BLaER1 (cell line): ENCODE data around the gene IGLL1.
"Not testable (repeated sequence)": the region's sequence is repeated elsewhere in the genome, so short reads cannot be mapped to it uniquely, and the experiment has no call there.

ENCODE experiments used
- H3K27ac ChIP-seq: shearing (Covaris generic); formaldehyde crosslinking; 2 replicates; pipeline ENCODE4 v1.8.1; 2022
- H3K27me3 ChIP-seq: shearing (Covaris generic); formaldehyde crosslinking; 2 replicates; pipeline ENCODE4 v1.8.1; 2022
- H3K36me3 ChIP-seq: shearing (Covaris generic); formaldehyde crosslinking; 2 replicates; pipeline ENCODE4 v1.8.1; 2022
- H3K4me1 ChIP-seq: shearing (Covaris generic); formaldehyde crosslinking; 2 replicates; pipeline ENCODE4 v1.8.1; 2022
- H3K4me2 ChIP-seq: shearing (Covaris generic); formaldehyde crosslinking; 2 replicates; pipeline ENCODE4 v1.8.1; 2022
- H3K4me3 ChIP-seq: shearing (Covaris generic); formaldehyde crosslinking; 2 replicates; pipeline ENCODE4 v1.8.1; 2022
- H3K9ac ChIP-seq: shearing (Covaris generic); formaldehyde crosslinking; 2 replicates; pipeline ENCODE4 v1.8.1; 2022
- H3K9me3 ChIP-seq: shearing (Covaris generic); formaldehyde crosslinking; 2 replicates; pipeline ENCODE4 v1.8.1; 2022
- H4K20me1 ChIP-seq: shearing (Covaris generic); formaldehyde crosslinking; 2 replicates; pipeline ENCODE4 v1.8.1; 2022
- Cebpa-rat ChIP-seq: shearing (Covaris generic); IDR thresholded peaks from 2 replicates; pipeline ENCODE4 v1.8.1; 2022

The IGLL1 gene

DNA sequence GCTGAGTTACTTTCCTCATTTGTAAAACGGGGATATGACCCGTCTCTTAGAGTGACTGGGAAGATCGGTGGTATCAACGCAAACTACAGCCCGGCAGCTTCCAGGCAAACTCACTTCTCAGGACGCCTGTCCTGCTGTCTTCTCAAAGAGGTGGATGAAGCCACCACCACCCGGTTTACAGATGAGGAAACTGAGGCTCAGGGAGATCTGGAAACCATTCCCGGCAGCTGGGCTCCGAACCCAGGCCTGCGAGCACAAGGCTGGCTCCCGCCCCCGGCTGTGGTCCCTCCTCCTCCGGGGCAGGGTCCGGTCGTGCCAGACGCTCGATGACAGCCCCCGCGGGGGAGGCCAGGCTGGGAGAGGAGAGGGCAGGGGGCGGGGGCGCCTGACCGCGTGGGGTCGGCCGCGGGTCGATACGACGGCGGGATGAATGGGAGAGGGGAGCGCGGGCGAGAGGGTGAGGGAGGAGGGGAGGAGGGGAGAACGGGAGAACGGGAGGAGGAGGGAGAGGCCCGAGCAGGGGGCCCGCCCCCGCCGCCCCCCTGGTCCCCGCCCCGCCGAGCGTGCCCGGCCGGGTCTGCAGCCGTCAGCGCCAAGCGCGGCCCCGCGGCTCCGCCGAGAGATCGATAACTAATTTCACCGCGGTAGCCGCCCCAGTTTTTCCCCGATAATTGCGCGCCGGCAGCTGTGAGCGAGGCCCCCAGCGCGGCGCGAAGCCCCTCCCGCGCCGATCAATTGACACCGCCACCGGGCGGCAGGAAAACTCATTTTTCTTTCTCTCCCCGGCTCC, 14.0 kb downstream of the IGLL1 start:
- H3K4me3 ChIP-seq, result peak overlapping the region; percentile 74
- H3K4me1 ChIP-seq, result peaks cover 74% of the 10 kb centered on the region
- peak overlapping the region; percentile 97 for H3K4me2 ChIP-seq
- H4K20me1 ChIP-seq, result no peaks in the 10 kb centered on the region
- H3K27ac ChIP-seq, result peak overlapping the region; percentile 89
- H3K9me3 ChIP-seq, result no peaks in the 10 kb centered on the region
- H3K27me3 ChIP-seq, result no peaks in the 10 kb centered on the region
- TF ChIP-seq Cebpa-rat, result no peak
- peak overlapping the region; percentile 87 for H3K9ac ChIP-seq
- H3K36me3 ChIP-seq, result peaks cover 5% of the 10 kb centered on the region

DNA sequence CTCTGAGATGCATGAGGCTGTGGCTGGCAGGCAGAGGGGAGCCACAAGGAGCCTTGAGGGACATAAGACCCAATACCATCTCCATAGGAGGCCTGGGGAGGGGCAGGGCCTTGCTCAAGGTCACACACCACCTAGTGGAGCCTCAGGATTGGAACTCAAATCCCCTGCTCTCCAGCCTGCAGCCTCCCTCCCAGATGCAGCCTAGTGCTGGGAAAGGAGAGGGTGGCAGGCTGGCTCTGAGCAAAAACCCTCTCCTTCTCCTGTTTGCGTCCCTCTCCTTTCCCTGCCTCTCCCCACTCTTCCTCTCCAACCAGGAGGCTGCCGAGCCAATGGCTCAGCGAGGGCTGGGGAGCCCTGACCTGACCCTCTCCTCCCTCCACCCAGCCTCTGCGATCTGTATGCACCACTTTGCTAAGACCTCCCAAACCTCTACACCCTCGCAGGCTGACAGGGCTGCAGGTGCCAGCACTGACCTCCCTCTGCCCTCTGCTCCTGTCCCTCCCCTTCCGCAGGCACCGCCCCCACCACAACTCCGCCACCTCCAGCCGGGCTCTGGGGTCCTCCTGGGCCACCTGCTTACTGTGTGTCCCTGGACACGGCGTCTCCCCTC, 14.7 kb downstream of the IGLL1 start:
- H3K27ac ChIP-seq, result peak overlapping the region; percentile 89

DNA sequence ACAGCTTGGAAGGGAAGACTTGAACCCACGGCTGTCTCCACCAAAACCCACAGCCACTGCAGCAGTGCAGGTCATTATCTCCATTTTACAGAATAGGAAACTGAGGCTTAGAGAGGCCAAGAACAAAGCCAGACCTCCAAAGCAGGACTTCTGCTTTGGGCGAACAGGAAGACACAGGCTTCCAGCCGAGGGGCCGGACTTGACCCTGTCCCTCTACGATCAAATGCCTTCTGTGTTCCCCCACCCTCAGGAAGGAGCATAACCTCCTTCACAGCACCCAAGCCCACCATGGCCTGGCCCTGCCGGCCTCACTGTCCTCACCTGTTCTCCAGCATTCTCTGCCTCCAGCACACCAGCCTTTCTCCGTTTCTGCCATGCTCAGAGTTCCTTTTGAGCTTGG, 15.8 kb downstream of the IGLL1 start:
- H4K20me1 ChIP-seq, result no peaks in the 10 kb centered on the region
- H3K4me2 ChIP-seq, result peak overlapping the region; percentile 97
- H3K4me1 ChIP-seq, result peaks cover 62% of the 10 kb centered on the region
- H3K36me3 ChIP-seq, result no peaks in the 10 kb centered on the region
- no peaks in the 10 kb centered on the region for H3K9me3 ChIP-seq
- peak overlapping the region; percentile 74; the same call in 1 of the 2 replicates for H3K4me3 ChIP-seq
- H3K9ac ChIP-seq, result peak overlapping the region; percentile 73
- TF ChIP-seq Cebpa-rat, result no peak
- no peaks in the 10 kb centered on the region for H3K27me3 ChIP-seq
- peak overlapping the region; percentile 89 for H3K27ac ChIP-seq

More for the DNA sequence above, 14.7 kb downstream of the IGLL1 start:
- peak overlapping the region; percentile 97 for H3K4me2 ChIP-seq
- H3K9me3 ChIP-seq, result no peaks in the 10 kb centered on the region
- peaks cover 67% of the 10 kb centered on the region for H3K4me1 ChIP-seq
- no peak for TF ChIP-seq Cebpa-rat
- H3K9ac ChIP-seq, result peak overlapping the region; percentile 87
- H3K27me3 ChIP-seq, result no peaks in the 10 kb centered on the region
- no peaks in the 10 kb centered on the region for H4K20me1 ChIP-seq
- H3K4me3 ChIP-seq, result peak overlapping the region; percentile 74
- peaks cover 5% of the 10 kb centered on the region; the same call in 1 of the 2 replicates for H3K36me3 ChIP-seq

DNA sequence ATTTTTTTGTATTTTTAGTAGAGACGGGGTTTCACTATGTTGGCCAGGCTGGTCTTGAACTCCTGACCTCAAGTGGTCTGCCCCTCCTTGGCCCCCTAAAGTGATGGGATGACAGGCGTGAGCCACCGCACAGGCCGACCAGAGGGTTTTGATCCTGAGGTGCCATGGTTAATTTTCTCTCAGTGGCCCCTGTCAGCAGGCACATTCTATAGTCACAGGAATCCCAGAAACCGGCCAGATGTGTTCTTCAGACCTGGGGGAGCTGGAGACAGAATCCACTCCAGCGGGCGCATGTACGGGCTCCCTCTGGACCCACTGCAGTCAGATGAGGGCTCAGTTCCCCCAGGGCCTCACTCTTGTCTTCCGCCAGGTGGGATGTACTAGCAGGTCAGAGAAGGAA, 17.0 kb downstream of the IGLL1 start:
- Histone ChIP-seq H3K4me2 (peak overlapping the region; percentile 97), H3K36me3 (no peaks in the 10 kb centered on the region), H3K9ac (peak overlapping the region; percentile 73), H3K27ac (peak overlapping the region; percentile 89; the same call in 1 of the 2 replicates), H3K9me3 (no peaks in the 10 kb centered on the region), H4K20me1 (no peaks in the 10 kb centered on the region), H3K27me3 (no peaks in the 10 kb centered on the region), H3K4me1 (peaks cover 51% of the 10 kb centered on the region), H3K4me3 (peak overlapping the region; percentile 74; the same call in 1 of the 2 replicates)
- TF ChIP-seq Cebpa-rat, result no peak

DNA sequence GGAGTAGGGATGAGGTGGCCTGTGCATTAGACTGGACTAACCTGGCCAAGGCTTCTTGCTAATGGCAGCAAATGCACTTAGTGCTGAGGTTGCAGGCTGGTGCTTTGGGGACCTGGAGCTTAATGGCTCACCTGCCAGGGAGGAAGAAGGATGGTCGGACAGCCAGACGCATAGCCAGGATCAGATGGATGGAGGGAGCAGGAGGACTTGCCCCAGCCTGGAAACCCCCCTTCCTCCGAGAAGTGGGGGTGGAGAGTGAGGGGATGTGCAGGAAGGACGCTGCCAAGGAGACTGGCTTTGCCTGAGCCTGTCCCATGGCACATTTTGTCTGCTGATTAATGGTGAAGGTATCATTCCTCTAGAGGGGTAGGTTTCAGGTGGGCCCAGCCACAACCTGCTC, 17.9 kb downstream of the IGLL1 start:
- Histone ChIP-seq H3K9me3 (no peaks in the 10 kb centered on the region), H3K27ac (no peak overlapping the region), H4K20me1 (peaks cover 2% of the 10 kb centered on the region; the same call in 1 of the 2 replicates), H3K4me2 (no peak overlapping the region), H3K36me3 (no peaks in the 10 kb centered on the region), H3K4me3 (no peak overlapping the region), H3K9ac (no peak overlapping the region), H3K27me3 (no peaks in the 10 kb centered on the region), H3K4me1 (peaks cover 43% of the 10 kb centered on the region)
- no peak for TF ChIP-seq Cebpa-rat

DNA sequence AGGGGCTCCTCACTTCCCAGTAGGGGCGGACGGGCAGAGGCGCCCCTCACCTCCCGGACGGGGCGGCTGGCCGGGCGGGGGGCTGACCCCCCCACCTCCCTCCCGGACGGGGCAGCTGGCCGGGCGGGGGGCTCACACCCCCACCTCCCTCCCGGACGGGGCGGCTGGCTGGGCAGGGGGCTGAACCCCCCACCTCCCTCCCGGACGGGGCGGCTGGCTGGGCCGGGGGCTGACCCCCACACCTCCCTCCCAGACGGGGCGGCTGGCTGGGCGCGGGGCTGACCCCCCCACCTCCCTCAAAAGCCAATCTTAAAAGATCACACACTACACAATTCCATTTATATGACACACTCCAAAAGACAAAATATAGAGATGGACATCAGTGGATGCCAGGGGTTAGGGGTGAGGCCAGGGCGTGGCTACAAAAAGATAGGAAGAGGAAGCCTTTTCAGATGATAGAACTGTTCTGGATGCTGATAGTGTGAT, 19.0 kb downstream of the IGLL1 start:
- not testable (repeated sequence) for H4K20me1 ChIP-seq, H3K4me2 ChIP-seq, H3K9me3 ChIP-seq, H3K27ac ChIP-seq, H3K4me3 ChIP-seq, H3K36me3 ChIP-seq, H3K27me3 ChIP-seq, H3K9ac ChIP-seq
- peaks cover 46% of the 10 kb centered on the region for H3K4me1 ChIP-seq

DNA sequence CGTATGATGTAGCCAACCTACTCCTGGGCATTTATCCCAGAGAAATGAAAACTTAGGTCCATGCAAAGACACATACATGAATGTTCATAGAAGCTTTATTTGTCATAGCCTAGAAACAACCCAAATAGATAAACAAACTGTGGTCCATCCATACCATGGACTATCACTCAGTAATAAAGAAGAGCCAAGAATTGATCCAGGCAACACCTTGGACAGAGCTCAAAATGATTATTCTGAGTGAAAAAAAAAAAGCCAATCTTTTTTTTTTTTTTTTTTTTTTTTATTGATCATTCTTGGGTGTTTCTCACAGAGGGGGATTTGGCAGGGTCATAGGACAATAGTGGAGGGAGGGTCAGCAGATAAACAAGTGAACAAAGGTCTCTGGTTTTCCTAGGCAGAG, 19.9 kb downstream of the IGLL1 start:
- not testable (repeated sequence) for H3K9ac ChIP-seq, H3K36me3 ChIP-seq, H3K4me2 ChIP-seq, H3K27ac ChIP-seq, H3K9me3 ChIP-seq, H4K20me1 ChIP-seq, H3K27me3 ChIP-seq, H3K4me3 ChIP-seq
- peaks cover 37% of the 10 kb centered on the region for H3K4me1 ChIP-seq

DNA sequence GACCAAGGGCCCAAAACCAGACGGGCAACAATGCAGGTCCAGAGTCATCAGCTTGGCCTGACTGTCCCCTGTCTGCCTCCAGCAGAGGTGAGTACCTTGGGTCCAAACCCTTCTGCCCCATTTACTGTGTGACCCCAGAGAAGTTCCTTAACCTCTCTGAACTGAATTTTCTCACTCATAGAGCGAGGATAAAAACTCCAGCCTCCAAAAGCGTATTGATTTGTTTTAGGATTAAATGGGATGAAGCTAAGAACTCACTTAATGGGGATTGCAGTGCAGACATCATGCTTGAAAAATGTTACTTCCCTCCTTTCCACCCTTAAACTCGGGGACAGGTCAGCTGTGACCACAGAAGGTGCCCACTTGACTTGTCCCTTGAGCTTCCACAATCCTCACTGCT, 22.6 kb downstream of the IGLL1 start:
- peak overlapping the region; percentile 20; the same call in 1 of the 2 replicates for H3K4me2 ChIP-seq
- H3K4me3 ChIP-seq, result no peak overlapping the region
- H3K9me3 ChIP-seq, result no peaks in the 10 kb centered on the region
- peaks cover 10% of the 10 kb centered on the region for H3K4me1 ChIP-seq
- 0 out of 2 replicates have a peak, but pooled peaks cover 2% of the 10 kb centered on the region for H3K27me3 ChIP-seq
- H4K20me1 ChIP-seq, result peaks cover 7% of the 10 kb centered on the region; the same call in 1 of the 2 replicates
- no peak for TF ChIP-seq Cebpa-rat
- peaks cover 4% of the 10 kb centered on the region; the same call in 1 of the 2 replicates for H3K36me3 ChIP-seq
- no peak overlapping the region for H3K27ac ChIP-seq
- H3K9ac ChIP-seq, result no peak overlapping the region

DNA sequence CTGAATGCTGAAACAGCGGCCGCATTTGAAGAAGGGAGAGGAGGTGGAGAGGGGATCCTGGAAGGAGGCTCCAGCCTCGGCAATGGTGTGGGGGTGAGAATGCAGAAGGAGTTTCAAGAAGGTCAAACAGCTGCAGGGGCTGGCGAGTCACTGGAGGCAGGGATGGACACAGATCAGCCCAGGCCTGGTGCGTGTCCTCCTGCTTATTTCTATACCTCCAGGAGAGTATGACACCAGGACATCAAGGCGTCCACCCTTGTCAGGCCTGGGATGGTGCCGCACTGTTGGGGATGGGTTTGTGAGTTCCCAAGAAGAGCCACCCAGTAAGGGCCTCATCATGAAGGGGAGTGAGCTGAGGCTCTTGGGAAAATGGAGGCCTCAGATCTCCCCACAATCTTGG, 23.1 kb downstream of the IGLL1 start:
- H3K9ac ChIP-seq, result no peak overlapping the region
- no peak overlapping the region for H3K27ac ChIP-seq
- H3K36me3 ChIP-seq, result peaks cover 4% of the 10 kb centered on the region; the same call in 1 of the 2 replicates
- no peak overlapping the region for H3K4me3 ChIP-seq
- peaks cover 7% of the 10 kb centered on the region; the same call in 1 of the 2 replicates for H4K20me1 ChIP-seq
- H3K9me3 ChIP-seq, result 0 out of 2 replicates have a peak, but pooled peaks cover 2% of the 10 kb centered on the region
- H3K4me2 ChIP-seq, result peak overlapping the region; percentile 20; the same call in 1 of the 2 replicates
- 0 out of 2 replicates have a peak, but pooled peaks cover 2% of the 10 kb centered on the region for H3K27me3 ChIP-seq
- H3K4me1 ChIP-seq, result peaks cover 10% of the 10 kb centered on the region
- no peak for TF ChIP-seq Cebpa-rat
